Occipital lobe (tissue), 3 donors: ENCODE data around the gene A4GALT. TPM values are rescaled to one million over a fixed set of nuclear protein-coding genes. Genes with fewer than 3 reads are reported as not detected.

ENCODE experiments used
- DNase-seq: peaks from one replicate; lab custom pipeline; 2025; lab: John Stamatoyannopoulos, UW
- small RNA-seq: library from RNA; depleted of rRNA; stranded (forward); fragments of <200 nt; gene quantifications from one replicate; pipeline ENCODE3, GENCODE V24; 2014
- total RNA-seq: library from RNA; depleted of rRNA; stranded (reverse); fragments of >200 nt; gene quantifications from one replicate; pipeline ENCODE4 v1.2.3, GENCODE V29; 2014

The A4GALT gene
- total RNA-seq, 1 donor from 2014 or later, result 0.31 TPM

DNA sequence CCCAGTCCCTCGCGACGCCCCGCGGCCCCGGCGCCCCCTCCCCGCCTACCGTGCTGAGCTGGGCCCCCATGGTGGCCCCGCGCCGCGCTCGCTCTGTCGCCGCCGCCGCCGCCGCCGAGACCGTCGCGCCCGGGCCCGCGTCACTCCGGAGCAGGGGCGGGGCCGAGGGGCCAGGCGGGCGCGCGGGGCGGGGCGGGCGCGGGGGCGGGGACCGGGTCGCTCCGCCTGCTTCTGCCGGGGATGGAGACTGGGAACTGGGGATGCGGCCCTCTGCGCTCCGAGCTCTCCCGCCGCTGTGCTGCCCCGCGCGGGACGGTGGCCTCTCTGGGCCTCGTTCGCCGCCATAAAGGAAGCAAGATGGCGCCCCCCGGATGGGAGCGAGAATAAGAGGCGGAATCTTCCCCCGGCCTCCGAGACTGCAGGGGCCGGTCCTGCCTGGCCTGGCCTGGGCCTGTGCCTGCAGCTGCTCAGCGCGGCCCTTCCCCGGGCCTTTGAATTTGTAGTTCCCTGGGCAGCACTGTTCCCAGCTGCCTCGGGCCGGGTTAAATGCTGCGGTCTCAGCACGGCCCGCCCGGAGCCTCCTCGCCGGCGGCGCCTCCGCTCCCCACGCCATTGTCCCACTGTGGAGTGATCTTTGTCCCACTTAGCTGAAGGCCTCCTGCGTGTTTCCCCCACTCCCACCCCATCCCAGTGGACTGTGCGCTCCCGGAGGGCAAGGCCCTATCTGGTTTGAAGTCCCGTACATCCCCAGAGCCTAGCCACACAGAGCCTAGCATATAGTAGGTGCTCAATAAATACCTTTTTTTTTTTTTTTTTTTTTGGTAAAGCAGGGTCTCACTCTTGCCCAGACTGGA, 71.2 kb downstream of the A4GALT start, which contains the start of gene CYB5R3:
Gene CYB5R3, minus strand, starts transcription at position 147 of the 854 bp plus-strand sequence. Its CDS starts 77 bp downstream, at position 70.
- DNase-seq, result peak; percentile 81

DNA sequence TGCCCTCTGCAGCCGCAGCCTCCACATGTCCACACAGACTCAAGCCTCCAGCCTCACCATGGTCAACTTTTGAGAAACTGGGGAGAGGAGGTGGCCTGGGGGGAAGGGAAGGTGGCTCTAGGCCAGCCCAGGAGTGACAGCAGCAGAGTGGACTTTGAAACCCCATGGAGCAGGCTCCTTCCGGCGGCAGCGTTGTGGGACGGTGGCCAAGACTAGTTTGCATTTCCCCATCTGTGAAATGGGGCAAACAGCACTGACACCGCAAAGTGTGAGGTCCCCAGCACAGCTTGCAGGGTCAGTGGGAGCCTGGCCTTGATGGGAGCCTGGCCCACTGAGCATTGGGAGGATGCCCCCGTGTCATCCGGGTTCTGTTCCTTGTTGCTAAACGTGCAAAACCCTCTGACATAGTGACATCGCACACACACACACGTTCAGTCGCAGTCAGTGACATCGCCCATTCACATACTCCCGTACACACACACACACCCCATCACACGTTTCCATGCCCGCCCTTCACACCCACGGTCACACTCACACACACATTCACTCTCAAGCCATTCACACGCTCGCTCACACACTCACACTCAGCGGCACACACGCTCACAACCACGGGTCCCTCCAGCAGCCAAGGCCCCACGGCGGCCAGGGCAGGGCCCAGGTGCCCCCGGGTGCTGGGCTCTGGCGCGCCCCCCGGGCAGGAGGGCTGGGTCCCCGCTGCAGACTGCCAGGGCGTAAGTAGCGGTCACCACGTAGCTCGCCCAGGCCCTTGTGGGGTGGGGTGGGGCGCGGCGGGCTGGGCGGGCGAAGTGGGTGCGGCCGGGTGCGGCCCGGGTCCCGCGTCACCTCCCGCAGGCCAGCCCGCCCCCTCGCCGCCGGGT, 72.1 kb downstream of the A4GALT start:
- DNase-seq, result no peak

DNA sequence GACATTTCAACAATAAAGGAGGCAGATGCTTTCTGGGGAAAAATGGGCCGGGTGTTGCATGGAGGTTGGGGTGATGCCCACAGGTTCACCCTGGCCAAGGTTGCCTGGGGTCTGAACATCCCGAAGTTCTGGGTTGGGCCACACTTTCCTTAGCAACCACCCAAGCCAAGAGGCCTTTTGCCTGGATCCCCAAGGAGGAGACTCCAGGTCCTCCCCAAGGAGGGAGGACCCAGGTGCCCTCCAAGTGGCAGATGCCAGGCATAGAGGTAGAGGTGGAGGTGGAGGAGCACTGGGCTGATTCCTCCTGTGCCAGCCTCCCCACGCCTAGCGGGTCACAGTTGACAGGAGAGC, 72.7 kb downstream of the A4GALT start:
- DNase-seq, result no peak

DNA sequence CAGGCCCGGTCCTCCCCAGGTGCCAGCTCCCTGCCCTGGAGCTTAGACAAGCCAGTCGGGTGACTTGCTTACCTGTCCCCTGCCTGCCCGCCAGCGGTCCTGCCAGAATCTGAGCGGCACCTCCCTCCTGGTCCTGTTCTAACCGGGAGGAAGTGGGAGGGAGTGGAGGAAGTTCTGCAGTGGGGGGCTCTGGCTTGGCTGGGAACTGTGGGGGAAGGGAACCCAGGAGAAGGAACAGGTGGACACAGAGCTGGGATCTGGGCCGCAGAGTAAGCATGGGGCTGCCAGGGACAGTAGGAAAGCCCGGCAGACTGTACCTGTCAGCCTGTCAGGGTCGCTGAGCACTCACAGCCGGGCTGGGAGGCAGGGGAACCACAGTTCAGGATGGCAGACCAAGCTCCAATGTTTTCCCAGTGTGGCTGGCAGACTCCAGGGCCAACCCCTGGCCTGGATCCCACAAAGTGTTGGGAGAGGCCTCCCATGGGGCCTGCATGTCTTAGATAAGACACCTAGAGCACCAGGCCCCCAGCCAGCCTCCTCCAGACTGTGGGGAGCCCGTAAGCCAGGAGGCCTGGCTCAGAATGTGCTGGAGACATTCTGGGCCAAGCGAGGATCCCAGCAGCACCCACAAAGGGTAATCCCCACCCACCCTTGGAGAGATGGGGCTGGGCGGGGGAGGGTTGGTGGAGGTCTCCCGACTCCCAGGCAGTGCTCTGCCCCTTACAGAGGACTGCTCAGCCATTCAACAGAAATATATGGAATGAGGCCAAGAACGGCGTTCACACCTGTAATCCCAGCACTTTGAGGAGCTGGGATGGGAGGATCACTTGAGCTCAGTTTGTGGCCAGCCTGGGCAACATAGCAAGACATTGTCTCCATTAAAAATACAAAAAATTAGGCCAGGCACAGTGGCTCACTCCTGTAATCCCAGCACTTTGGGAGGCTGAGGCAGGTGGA, 73.8 kb downstream of the A4GALT start:
- DNase-seq, result no peak

DNA sequence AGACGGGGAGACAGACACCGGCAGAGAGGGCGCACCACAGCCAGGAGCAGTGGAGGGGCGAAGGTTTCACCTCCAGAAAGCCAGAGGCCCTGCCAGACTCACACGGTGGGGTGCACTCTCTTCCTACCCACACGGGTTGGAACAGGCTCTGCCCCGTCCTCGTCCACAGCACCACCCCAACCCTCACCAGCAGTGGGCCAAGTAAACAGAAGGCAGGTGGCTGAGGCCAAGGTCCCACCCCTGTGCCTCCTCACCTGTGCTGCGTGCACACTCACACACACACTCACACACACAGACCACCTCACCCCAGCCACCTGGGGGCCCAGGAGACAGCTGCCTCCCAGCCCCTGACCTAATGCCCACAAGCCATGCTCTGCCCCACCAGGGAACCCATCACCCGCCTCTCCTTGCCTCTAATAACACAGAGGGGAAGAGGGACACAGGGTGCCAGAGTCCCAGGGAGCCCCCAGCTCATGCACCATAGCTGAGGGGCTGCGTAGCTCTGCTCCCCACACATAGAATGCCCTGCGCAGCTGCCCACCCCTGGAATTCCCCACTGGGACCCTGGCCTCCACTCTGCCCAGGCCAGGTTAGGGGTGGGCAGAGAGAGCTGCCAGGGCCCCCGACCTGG, 74.6 kb downstream of the A4GALT start:
- DNase-seq, result no peak

DNA sequence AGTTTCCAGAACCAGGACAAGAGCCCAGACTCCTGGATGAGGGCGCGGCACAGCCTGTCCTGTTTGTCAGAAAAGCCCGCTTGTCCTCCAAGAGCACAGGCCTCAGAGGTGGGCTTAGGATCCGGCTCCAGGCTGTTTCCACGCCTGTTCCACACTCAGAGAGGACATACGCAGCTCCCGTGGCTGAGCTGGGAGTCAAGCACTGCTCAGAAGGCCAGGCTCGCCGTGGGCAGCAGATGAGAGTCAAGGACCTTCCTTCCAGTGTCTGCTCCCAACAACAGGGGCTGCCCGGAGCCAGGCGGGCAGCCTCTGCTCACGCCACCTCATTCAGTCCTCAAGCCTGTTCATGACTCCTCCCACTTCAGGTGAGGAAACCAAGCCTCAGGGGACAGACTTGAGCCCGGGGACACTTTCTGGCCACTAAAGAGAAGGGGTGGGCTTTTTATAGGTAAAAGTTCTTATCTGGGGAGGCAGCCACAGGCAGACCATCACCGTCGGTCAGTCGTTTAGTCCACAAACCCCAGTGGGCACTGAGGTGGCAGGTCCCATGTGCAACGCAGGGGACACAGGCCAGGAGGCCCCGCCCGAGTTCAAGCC, 75.2 kb downstream of the A4GALT start:
- no peak for DNase-seq

DNA sequence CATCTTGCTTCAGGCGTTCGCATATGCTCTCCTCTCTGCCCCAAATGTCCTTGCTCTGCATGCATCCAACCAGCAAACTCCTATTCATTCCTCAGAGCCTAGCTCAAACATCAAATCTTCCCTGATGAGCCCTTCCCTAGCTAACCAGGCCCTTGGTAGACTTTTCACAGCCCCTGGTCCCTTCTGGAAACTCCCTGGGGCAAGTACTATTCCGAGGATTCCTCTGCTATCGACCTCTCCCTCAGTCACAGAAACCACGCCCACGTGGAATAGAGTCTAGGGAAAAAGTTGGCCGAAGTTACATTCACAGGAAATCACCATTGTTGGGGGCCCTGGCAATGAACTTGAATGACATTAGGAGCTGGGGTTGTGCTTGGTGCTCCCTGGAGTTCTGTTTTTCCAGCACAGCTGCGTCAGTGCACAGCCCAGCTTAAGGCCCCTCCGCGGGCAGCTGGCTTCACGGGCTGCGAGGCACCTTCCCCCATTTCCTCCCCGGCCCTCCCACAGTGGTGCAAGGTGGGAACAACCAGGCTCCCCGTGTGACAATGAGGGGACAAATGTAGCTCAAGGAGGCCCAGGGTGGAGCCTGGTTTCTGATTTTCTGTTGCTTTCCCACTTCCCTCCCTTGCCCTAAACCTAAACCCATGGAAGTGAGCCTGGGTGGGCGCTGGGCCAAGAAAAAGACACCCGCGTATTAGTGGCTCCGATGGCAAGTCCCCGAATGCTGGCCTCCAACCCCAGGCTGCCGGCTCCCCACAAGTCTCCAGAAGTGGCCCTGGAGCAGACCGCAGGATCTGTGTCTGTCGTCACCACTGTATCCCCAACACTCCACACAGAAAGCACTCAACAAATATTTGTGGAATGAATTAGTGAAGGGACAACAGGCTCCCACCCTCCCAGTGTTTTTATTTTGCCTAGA, 76.0 kb downstream of the A4GALT start:
- DNase-seq, result no peak

DNA sequence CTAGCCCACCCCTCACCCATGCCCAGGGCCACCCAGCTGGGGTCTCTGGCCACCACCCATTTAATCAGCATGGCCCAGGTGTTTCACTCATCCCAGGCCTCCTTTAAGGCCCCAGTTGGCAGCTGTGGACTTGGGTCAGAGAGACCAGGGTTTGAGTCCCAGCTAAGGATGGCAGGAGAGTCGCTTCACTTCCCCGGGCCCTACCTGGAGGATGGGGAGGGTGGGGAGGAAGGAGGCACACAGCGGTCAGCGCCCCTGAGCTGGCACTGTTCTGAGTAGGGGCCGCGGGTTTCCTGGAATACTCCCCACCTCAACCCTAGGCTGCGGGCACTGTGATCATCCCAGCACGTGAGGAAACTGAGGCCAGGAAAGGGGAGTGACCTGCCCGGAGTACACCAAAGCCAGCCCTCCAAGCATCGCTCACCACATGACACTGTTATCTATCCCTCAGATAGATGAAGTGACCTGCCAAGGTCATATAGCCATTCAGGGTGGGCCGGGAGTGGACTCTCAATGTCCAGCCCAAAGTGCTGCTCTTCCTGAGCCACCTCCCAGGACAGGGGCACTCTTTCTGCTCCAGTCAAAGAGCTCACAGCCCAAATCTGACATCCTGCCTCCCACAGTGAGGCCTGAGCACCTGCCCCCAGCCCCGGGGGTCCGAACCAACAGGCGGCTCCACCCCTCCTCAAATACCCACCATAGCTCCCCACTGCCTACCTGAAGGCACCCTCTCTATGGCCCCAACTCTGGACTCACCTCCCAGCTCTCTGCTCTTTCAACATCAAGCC, 76.8 kb downstream of the A4GALT start:
- DNase-seq, result no peak

DNA sequence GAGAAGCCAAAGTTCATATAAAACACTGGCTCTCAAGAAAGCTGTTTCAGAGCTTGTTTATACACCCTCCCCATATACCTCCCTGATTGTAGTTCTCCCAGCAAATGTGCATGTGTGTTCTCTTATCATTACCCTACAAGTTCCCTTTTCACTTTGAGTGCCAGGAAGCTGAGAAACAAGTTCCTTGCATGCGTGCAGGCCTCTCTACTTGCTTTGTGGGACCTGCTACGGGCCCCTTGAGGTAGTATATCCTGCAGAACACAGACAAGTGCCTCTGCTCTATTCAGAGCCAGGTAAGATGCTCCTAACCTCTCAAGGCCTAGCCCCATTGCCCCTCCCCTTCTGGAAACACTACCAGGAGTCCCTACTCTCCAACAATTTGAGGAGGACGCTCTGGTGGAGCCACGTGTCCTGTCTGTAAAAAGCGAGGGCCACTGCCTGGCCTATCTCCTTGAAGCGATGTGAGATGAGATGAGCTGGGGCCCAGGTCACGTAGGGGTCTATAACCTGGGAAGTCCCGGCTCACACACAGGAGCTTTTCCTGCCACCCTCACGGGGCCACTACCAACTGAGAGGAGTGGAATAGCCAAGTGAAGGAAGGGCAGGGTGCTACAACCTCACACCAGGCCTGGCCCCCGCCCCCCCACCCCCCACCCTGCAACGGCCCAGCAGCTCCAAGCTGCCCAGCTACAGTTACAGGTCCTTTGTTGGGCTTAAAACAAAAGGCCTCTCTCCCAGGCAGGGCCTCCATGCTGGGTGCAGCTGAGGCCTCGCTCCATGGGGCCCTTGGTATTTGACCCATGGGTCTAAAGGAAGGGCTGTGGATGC, 77.7 kb downstream of the A4GALT start:
- no peak for DNase-seq

Small RNA genes lying within 50 kb of the gene (small RNA-seq; reads per million reads assigned to genes)
- not detected for gene RF00019

Other genes with a start within 250 kb of the A4GALT start
- 21.5 TPM for gene RRP7A, start 201.1 kb downstream of the A4GALT start, total RNA-seq
- gene SERHL2, start 166.9 kb downstream of the A4GALT start, total RNA-seq, result 5.6 TPM
- 27.1 TPM for gene POLDIP3, start 106.0 kb downstream of the A4GALT start, total RNA-seq
- 0.31 TPM for gene ATP5MGL, start 80.3 kb downstream of the A4GALT start, total RNA-seq
- 14.0 TPM for gene CYB5R3, start 71.5 kb downstream of the A4GALT start, total RNA-seq
- 72.1 TPM for gene ARFGAP3, start 136.4 kb upstream of the A4GALT start, total RNA-seq